PC-9 (cell line): ENCODE data around the gene RASAL3. TPM values are rescaled to one million over a fixed set of nuclear protein-coding genes. Genes with fewer than 3 reads are reported as not detected.
A peak's percentile ranks its signal among the peaks of the same experiment; 100 is the strongest.

Experiments
- BruUV-seq: library from RNA; stranded (reverse); fragments of 400-500 nt; replicated peaks from 2 replicates; lab custom pipeline; 2021; lab: Mats Ljungman, UMichigan
- CTCF ChIA-PET: fragments of 300-600 bp; sonication (Branson Sonifier 250); formaldehyde crosslinking; loops from one replicate; lab custom pipeline; 2022; ENCODE audit warnings: antibody characterized with exemption; lab: Charles Lee
- POLR2A ChIA-PET: fragments of 300-600 bp; sonication (Branson Sonifier 250); formaldehyde crosslinking; loops from one replicate; lab custom pipeline; 2022; ENCODE audit warnings: antibody characterized with exemption; ENCODE audit not compliant: unreplicated experiment; lab: Charles Lee
- DNase-seq, 2 experiments: peaks; one replicate each; pipeline versions ENCODE4 v3.0.0 to v3.0.0-alpha.2; 2015 to 2022; ENCODE audit warnings: mixed read lengths in 1 of 2
- H2AFZ ChIP-seq: fragments of 200-600 bp; sonication (generic); 2 replicates; pipeline ENCODE4 v1.8.1; 2017; ENCODE audit warnings: antibody characterized with exemption
- H3F3A ChIP-seq: fragments of 200-600 bp; sonication (generic); 2 replicates; pipeline ENCODE4 v1.8.1; 2017; ENCODE audit warnings: antibody characterized with exemption, mild to moderate bottlenecking, low read depth; ENCODE audit not compliant: insufficient read depth
- H3K27ac ChIP-seq: fragments of 200-600 bp; sonication (generic); 2 replicates; pipeline ENCODE4 v1.6.1; 2016; ENCODE audit warnings: mixed run types
- H3K27me3 ChIP-seq: fragments of 200-600 bp; sonication (generic); 2 replicates; pipeline ENCODE4 v1.6.1; 2016; ENCODE audit warnings: low read depth, mixed run types; ENCODE audit not compliant: insufficient read depth
- H3K36me3 ChIP-seq: fragments of 200-600 bp; sonication (generic); 2 replicates; pipeline ENCODE4 v1.6.1; 2016; ENCODE audit warnings: low read depth, mixed run types
- H3K4me1 ChIP-seq: fragments of 200-600 bp; sonication (generic); replicated peaks from 2 replicates; pipeline ENCODE4 v1.6.1; 2016; ENCODE audit warnings: mixed run types; ENCODE audit not compliant: insufficient read depth
- H3K4me2 ChIP-seq: fragments of 200-600 bp; sonication (generic); 2 replicates; pipeline ENCODE4 v1.6.1; 2017; ENCODE audit warnings: mixed run types
- H3K4me3 ChIP-seq: fragments of 200-600 bp; sonication (generic); 2 replicates; pipeline ENCODE4 v1.6.1; 2016; ENCODE audit warnings: mixed run types
- H3K79me2 ChIP-seq: fragments of 200-600 bp; sonication (generic); 2 replicates; pipeline ENCODE4 v1.6.1; 2017; ENCODE audit warnings: low read depth, mixed run types
- H3K9me2 ChIP-seq: fragments of 200-600 bp; sonication (generic); 2 replicates; pipeline ENCODE4 v1.8.1; 2017; ENCODE audit warnings: mild to moderate bottlenecking; ENCODE audit not compliant: insufficient read depth
- H3K9me3 ChIP-seq: fragments of 200-600 bp; sonication (generic); 2 replicates; pipeline ENCODE4 v1.8.1; 2016; ENCODE audit warnings: low read depth; ENCODE audit not compliant: insufficient read depth
- H4K20me1 ChIP-seq: fragments of 200-600 bp; sonication (generic); 2 replicates; pipeline ENCODE4 v1.8.1; 2017; ENCODE audit not compliant: insufficient read depth
- CTCF ChIP-seq: fragments of 200-600 bp; sonication (generic); conservative IDR thresholded peaks from 2 replicates; pipeline ENCODE4 v1.6.1; 2017; ENCODE audit warnings: mixed run types, antibody characterized with exemption, mild to moderate bottlenecking, moderate library complexity
- EZH2 ChIP-seq: fragments of 200-600 bp; sonication (generic); IDR thresholded peaks from 2 replicates; pipeline ENCODE4 v1.8.0; 2017; ENCODE audit warnings: antibody characterized with exemption, low read depth
- intact Hi-C: fragments of 100-400 bp; cut with micrococcal nuclease; formaldehyde crosslinking; loops from one replicate; pipeline ENCODE4 v1.10.0; 2022; ENCODE audit not compliant: unreplicated experiment
- total RNA-seq: library from RNA; stranded (reverse); gene quantifications from 2 replicates; pipeline ENCODE4 v1.2.3, GENCODE V29; 2021

RASAL3 gene
- total RNA-seq, 1 experiment from 2014 or later = not detected

GRCh38 chr19:15449620-15450527 lies 14.5 kb downstream of the RASAL3 start, which contains the start of gene WIZ:
WIZ (minus strand) TSS chr19:15449956; CDS start chr19:15448307, 1,649 bp downstream.
- ChIA-PET POLR2A (interaction anchor here (0.6 kb wide), 1 partner anchor 370 kb away, joined by 4 read pairs; no protein-coding TSS in a partner anchor), CTCF (no interaction called here)
- Histone ChIP-seq H2AFZ (peak within 1 kb of the TSS; percentile 81), H3K9me3 (no peaks in the 10 kb centered on the region), H3K4me3 (peak within 1 kb of the TSS; percentile 76), H3F3A (peaks cover 42% of the 10 kb centered on the region), H3K4me1 (peaks cover 10% of the 10 kb centered on the region; the same call in 1 of the 2 replicates), H3K36me3 (no peaks in the 10 kb centered on the region), H3K27ac (no peak within 1 kb of the TSS), H3K79me2 (no peaks in the 10 kb centered on the region), H3K9me2 (no peaks in the 10 kb centered on the region), H3K27me3 (no peaks in the 10 kb centered on the region), H4K20me1 (no peaks in the 10 kb centered on the region), H3K4me2 (peak within 1 kb of the TSS; percentile 91)
- no TSS peak for BruUV-seq
- TF ChIP-seq CTCF = no peak
- TF ChIP-seq EZH2 = no peak
- DNase-seq = peak; percentile 48 to 84
- intact Hi-C loops = no loop called here

- peak overlapping the region; percentile 81 for H2AFZ ChIP-seq
- H3K79me2 ChIP-seq = no peaks in the 10 kb centered on the region
- no peaks in the 10 kb centered on the region for H3K9me3 ChIP-seq
- POLR2A ChIA-PET = no interaction called here
- no peak overlapping the region for H3K27ac ChIP-seq
- H3K36me3 ChIP-seq = no peaks in the 10 kb centered on the region
- peaks cover 10% of the 10 kb centered on the region; the same call in 1 of the 2 replicates for H3K4me1 ChIP-seq
- intact Hi-C loops = no loop called here
- H3K4me2 ChIP-seq = peak overlapping the region; percentile 91
- TF ChIP-seq EZH2 = no peak
- no peak for TF ChIP-seq CTCF
- H3K4me3 ChIP-seq = peak overlapping the region; percentile 76
- DNase-seq = no peak
- H3F3A ChIP-seq = peaks cover 42% of the 10 kb centered on the region
- CTCF ChIA-PET = no interaction called here
- H4K20me1 ChIP-seq = no peaks in the 10 kb centered on the region
- no peaks in the 10 kb centered on the region for H3K9me2 ChIP-seq
- H3K27me3 ChIP-seq = no peaks in the 10 kb centered on the region
- BruUV-seq = no TSS peak
Measured at GRCh38 chr19:15448778-15449619, 15.3 kb downstream of the RASAL3 start.

- no peaks in the 10 kb centered on the region for H3K36me3 ChIP-seq
- no peak overlapping the region for H2AFZ ChIP-seq
- no peaks in the 10 kb centered on the region for H3K79me2 ChIP-seq
- no peaks in the 10 kb centered on the region for H4K20me1 ChIP-seq
- H3K9me3 ChIP-seq = no peaks in the 10 kb centered on the region
- H3K27ac ChIP-seq = no peak overlapping the region
- H3K4me2 ChIP-seq = peak overlapping the region; percentile 91
- peaks cover 42% of the 10 kb centered on the region for H3F3A ChIP-seq
- TF ChIP-seq CTCF = no peak
- TF ChIP-seq EZH2 = no peak
- no TSS peak for BruUV-seq
- H3K9me2 ChIP-seq = no peaks in the 10 kb centered on the region
- peaks cover 10% of the 10 kb centered on the region; the same call in 1 of the 2 replicates for H3K4me1 ChIP-seq
- DNase-seq = no peak
- ChIA-PET POLR2A (no interaction called here), CTCF (no interaction called here)
- no peak overlapping the region for H3K4me3 ChIP-seq
- intact Hi-C loops = no loop called here
- no peaks in the 10 kb centered on the region for H3K27me3 ChIP-seq
Measured at GRCh38 chr19:15448044-15448777, 16.1 kb downstream of the RASAL3 start.
